HG03571 (cell line): ENCODE measurements around the gene MUC21.
"Not testable (repeated sequence)": the region's sequence is repeated elsewhere in the genome, so short reads cannot be mapped to it uniquely, and the experiment has no call there.

Source experiments
- ATAC-seq: cut with Tn5 transposase; IDR thresholded peaks from one replicate; pipeline ENCODE4 v1.9.1; 2021; ENCODE audit not compliant: unreplicated experiment

The MUC21 gene

GRCh38 chr6:31007694-31008093 lies 24.2 kb downstream of the MUC21 start:
- ATAC-seq, result no peak

GRCh38 chr6:31008165-31008564 lies 24.6 kb downstream of the MUC21 start:
- no peak for ATAC-seq

- ATAC-seq, result no peak
These were observed 26.2 kb downstream of the MUC21 start for GRCh38 chr6:31009731-31010130.

- ATAC-seq, result no peak
These were observed 27.0 kb downstream of the MUC21 start, which contains the start of gene MUC22 for GRCh38 chr6:31010393-31011060. TSS of gene MUC22 (plus strand) at chr6:31010474. CDS start at chr6:31010707, 233 bp downstream.

- ATAC-seq, result no peak
These were observed 27.6 kb downstream of the MUC21 start for GRCh38 chr6:31011153-31011552.

- ATAC-seq, result no peak
These were observed 33.3 kb downstream of the MUC21 start for GRCh38 chr6:31016659-31017299.

GRCh38 chr6:31017436-31017835 lies 33.9 kb downstream of the MUC21 start:
- not testable (repeated sequence) for ATAC-seq

GRCh38 chr6:31020057-31020456 lies 36.5 kb downstream of the MUC21 start:
- ATAC-seq, result no peak

- ATAC-seq, result not testable (repeated sequence)
These were observed 37.2 kb downstream of the MUC21 start for GRCh38 chr6:31020631-31021255.

- not testable (repeated sequence) for ATAC-seq
These were observed 38.4 kb downstream of the MUC21 start for GRCh38 chr6:31021705-31022531.

- ATAC-seq, result no peak
These were observed 42.1 kb downstream of the MUC21 start for GRCh38 chr6:31025595-31025994.

GRCh38 chr6:31031095-31031494 lies 47.6 kb downstream of the MUC21 start:
- ATAC-seq, result no peak

GRCh38 chr6:31033075-31033474 lies 49.6 kb downstream of the MUC21 start:
- ATAC-seq, result no peak

- ATAC-seq, result no peak
These were observed 52.5 kb downstream of the MUC21 start for GRCh38 chr6:31035862-31036497.

GRCh38 chr6:31037169-31037568 lies 53.7 kb downstream of the MUC21 start:
- no peak for ATAC-seq

GRCh38 chr6:31037682-31038081 lies 54.2 kb downstream of the MUC21 start:
- ATAC-seq, result no peak

GRCh38 chr6:31038559-31038958 lies 55.0 kb downstream of the MUC21 start:
- no peak for ATAC-seq
